Osteocyte (in vitro differentiated cells): Measurements from ENCODE around the gene GCLC. TPM values are rescaled to one million over a fixed set of nuclear protein-coding genes. Genes with fewer than 3 reads are reported as not detected.
A peak's percentile ranks its signal among the peaks of the same experiment; 100 is the strongest.

Experiments used
- DNase-seq: peaks from one replicate; pipeline ENCODE4 v3.0.0; 2021; ENCODE audit warnings: mixed read lengths; ENCODE audit not compliant: unreplicated experiment; ENCODE audit errors: extremely low spot score
- H3K27ac Mint-ChIP-seq: one replicate; pipeline ENCODE4 v1.8.0; 2021; ENCODE audit warnings: mild to moderate bottlenecking, mixed read lengths; ENCODE audit not compliant: unreplicated experiment
- H3K27me3 Mint-ChIP-seq: one replicate; pipeline ENCODE4 v1.8.0; 2021; ENCODE audit warnings: mixed read lengths; ENCODE audit not compliant: unreplicated experiment
- H3K36me3 Mint-ChIP-seq: one replicate; pipeline ENCODE4 v1.8.0; 2021; ENCODE audit warnings: mixed read lengths; ENCODE audit not compliant: unreplicated experiment
- H3K4me1 Mint-ChIP-seq: one replicate; pipeline ENCODE4 v1.8.0; 2021; ENCODE audit warnings: mixed read lengths; ENCODE audit not compliant: unreplicated experiment
- H3K4me3 Mint-ChIP-seq: one replicate; pipeline ENCODE4 v1.8.0; 2021; ENCODE audit warnings: mild to moderate bottlenecking, moderate library complexity, mixed read lengths; ENCODE audit not compliant: unreplicated experiment
- H3K9me3 Mint-ChIP-seq: one replicate; pipeline ENCODE4 v1.8.0; 2021; ENCODE audit warnings: mixed read lengths; ENCODE audit not compliant: unreplicated experiment
- total RNA-seq: library from RNA; stranded (reverse); gene quantifications from 2 replicates; pipeline ENCODE4 v1.2.1, GENCODE V29; 2021
- TF ChIP-seq, protein P1 (sequence below): fragments of 200-600 bp; sonication (generic); IDR thresholded peaks from 2 replicates; pipeline ENCODE4 v1.5.0; 2021; ENCODE audit warnings: antibody characterized with exemption, mild to moderate bottlenecking, moderate library complexity

Gene GCLC
- total RNA-seq, 1 donor from 2014 or later: 43.7 TPM

DNA sequence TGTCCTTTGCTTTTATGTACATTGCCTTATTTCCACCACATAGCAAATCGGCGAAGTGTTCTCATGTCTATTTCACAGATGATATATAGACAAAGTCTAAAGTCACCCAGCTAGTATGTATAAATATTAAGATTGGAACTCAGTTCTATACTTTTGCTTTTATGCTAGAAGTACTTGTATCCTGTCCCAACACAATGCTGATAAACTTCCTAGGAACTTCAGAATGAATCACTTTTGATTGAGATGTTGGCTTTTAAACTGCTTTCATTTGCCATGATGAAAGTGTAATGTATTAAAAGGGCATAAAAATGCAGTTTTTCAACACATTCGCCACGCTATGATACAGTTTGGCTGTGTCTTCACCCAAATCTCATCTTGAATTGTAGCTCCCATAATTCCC lies 50.8 kb downstream of the GCLC start:
- H3K4me1 Mint-ChIP-seq: peaks cover 27% of the 10 kb centered on the region
- H3K4me3 Mint-ChIP-seq: no peak overlapping the region
- H3K36me3 Mint-ChIP-seq: peaks cover 9% of the 10 kb centered on the region
- H3K9me3 Mint-ChIP-seq: no peaks in the 10 kb centered on the region
- H3K27ac Mint-ChIP-seq: no peak overlapping the region
- DNase-seq: no peak
- H3K27me3 Mint-ChIP-seq: peaks cover 17% of the 10 kb centered on the region
- TF ChIP-seq, protein P1, sequence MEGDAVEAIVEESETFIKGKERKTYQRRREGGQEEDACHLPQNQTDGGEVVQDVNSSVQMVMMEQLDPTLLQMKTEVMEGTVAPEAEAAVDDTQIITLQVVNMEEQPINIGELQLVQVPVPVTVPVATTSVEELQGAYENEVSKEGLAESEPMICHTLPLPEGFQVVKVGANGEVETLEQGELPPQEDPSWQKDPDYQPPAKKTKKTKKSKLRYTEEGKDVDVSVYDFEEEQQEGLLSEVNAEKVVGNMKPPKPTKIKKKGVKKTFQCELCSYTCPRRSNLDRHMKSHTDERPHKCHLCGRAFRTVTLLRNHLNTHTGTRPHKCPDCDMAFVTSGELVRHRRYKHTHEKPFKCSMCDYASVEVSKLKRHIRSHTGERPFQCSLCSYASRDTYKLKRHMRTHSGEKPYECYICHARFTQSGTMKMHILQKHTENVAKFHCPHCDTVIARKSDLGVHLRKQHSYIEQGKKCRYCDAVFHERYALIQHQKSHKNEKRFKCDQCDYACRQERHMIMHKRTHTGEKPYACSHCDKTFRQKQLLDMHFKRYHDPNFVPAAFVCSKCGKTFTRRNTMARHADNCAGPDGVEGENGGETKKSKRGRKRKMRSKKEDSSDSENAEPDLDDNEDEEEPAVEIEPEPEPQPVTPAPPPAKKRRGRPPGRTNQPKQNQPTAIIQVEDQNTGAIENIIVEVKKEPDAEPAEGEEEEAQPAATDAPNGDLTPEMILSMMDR: no peak

DNA sequence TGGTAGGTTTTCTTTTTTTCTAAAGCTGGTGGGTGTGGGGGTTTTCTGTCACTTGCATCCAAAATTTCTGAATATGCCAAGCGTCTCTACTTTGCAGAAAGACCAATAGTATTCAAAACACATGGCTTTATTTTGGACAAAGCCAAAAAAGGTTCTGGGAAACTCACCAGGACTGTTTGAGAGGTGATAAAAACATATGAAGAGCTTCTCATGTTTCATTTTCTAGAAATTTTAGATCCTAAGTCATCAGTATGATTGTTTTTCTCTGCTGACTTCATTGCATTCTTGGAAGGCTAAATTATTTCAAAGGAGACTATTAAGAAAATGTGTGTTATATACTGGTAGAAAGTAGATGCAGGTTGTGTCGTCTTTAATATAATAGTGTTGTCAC lies 51.3 kb downstream of the GCLC start:
- Mint-ChIP-seq H3K9me3 (no peaks in the 10 kb centered on the region), H3K4me3 (no peak overlapping the region)

DNA sequence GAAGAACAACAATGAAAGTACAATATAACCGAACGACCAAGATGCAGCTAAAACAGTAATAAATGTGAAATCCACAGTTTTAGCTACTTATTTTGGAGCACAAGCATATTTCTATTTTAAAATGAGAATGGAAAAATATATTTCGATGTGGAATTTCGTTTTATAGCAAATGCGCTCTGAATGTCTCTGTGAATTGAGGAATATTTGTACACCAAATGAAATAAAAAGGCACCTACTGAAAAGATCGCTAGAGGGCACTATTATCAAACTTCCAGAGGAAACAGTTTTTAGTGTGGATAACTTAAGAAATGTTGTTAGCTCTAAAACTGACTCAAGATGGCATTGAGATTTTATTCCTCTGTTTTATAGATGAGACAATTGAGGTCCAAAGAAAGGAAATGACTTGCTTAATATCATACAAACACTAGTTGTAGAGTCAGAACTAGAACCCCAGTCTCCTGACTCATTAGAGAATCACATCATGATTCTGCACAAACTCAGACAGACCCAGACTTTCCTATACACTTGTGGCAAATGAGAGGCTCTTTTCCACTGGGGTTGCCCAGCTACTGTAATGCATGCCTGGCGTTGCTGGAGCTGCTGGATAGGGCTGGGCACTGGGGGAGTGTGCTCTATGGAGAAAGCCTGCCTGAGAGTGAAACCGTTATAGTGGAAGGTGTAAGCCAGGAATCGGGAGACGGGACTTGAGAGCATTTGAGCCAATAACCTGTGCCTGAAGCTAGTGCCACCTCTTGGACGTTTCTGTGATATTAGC lies 51.9 kb downstream of the GCLC start:
- H3K36me3 Mint-ChIP-seq: peaks cover 2% of the 10 kb centered on the region
- peak overlapping the region; percentile 45 for H3K27ac Mint-ChIP-seq
- H3K4me3 Mint-ChIP-seq: no peak overlapping the region

More for the DNA sequence above, 51.3 kb downstream of the GCLC start:
- H3K36me3 Mint-ChIP-seq: peaks cover 5% of the 10 kb centered on the region
- DNase-seq: no peak
- peaks cover 27% of the 10 kb centered on the region for H3K4me1 Mint-ChIP-seq
- peak overlapping the region; percentile 45 for H3K27ac Mint-ChIP-seq
- TF ChIP-seq, protein P1: no peak
- peaks cover 21% of the 10 kb centered on the region for H3K27me3 Mint-ChIP-seq

DNA sequence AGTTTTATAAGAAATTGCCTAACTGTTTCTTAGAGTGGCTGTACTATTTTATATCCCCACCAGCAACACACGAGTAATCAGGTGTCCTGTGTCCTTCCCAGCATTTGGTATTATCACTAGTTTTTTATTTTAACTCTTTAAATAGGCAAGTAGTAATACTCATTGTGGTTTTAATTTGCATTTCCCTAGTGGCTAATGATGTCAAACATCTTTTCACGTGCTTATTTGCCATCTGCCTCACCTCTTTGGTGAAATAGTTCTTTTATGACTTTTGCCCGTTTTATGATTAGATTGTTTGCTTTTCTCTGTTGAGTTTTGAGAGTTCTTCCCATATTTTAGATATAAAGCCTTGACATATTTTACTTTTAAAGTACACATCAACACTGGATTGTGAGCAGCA lies 57.8 kb downstream of the GCLC start:
- Mint-ChIP-seq H3K27me3 (peaks cover 52% of the 10 kb centered on the region), H3K27ac (no peak overlapping the region), H3K9me3 (no peaks in the 10 kb centered on the region), H3K36me3 (no peaks in the 10 kb centered on the region), H3K4me1 (no peaks in the 10 kb centered on the region), H3K4me3 (no peak overlapping the region)
- no peak for DNase-seq
- TF ChIP-seq, protein P1: no peak

More for the DNA sequence above, 51.9 kb downstream of the GCLC start:
- peaks cover 22% of the 10 kb centered on the region for H3K27me3 Mint-ChIP-seq
- TF ChIP-seq, protein P1: peak; percentile 77
- H3K9me3 Mint-ChIP-seq: no peaks in the 10 kb centered on the region
- H3K4me1 Mint-ChIP-seq: peaks cover 27% of the 10 kb centered on the region
- DNase-seq: no peak

DNA sequence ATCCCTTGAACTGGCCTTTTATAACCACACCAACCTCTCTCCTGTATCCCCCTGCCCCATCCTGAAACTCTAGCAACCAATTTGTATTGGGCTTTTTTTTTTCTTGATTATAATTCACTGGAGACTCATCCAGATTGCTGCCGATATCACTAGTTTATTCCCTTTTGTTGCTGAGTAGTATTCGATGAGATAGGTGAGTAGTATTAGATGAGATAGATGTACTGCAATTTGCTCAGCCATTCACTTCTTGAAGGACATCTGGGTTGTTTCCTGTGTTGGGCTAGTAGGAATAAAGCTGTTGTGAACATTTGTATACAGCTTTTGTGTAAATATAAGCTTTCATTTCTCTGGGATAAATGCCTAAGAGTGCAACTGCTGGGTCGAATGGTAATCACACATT lies 58.2 kb downstream of the GCLC start:
- H3K36me3 Mint-ChIP-seq: no peaks in the 10 kb centered on the region
- H3K4me3 Mint-ChIP-seq: no peak overlapping the region
- TF ChIP-seq, protein P1: no peak
- H3K4me1 Mint-ChIP-seq: no peaks in the 10 kb centered on the region
- peaks cover 48% of the 10 kb centered on the region for H3K27me3 Mint-ChIP-seq
- H3K9me3 Mint-ChIP-seq: no peaks in the 10 kb centered on the region
- DNase-seq: no peak
- no peak overlapping the region for H3K27ac Mint-ChIP-seq
